ENCODE data around the gene EIPR1. TPM values are rescaled to one million over a fixed set of nuclear protein-coding genes. Genes with fewer than 3 reads are reported as not detected.

The EIPR1 gene
- total and polyA plus RNA-seq, 10 of the 15 experiments (the other 5 are each of a cell fraction or from before 2014, with no cell fraction given) = 23.6 to 61.2 (median 42.2) TPM

- TF ChIP-seq BCLAF1 (IDR thresholded peaks at IDR 0.05) (no peak), MTA2 (IDR thresholded peaks at IDR 0.05; ENCODE audit: low read depth) (no peak), CHD1 (IDR thresholded peaks at IDR 0.05; ENCODE audit: low read depth, low read length) (no peak)
Observed at GRCh38 chr2:3149441-3150217, 228.0 kb downstream of the EIPR1 start (continued).

GRCh38 chr2:3148716-3149115, 228.9 kb downstream of the EIPR1 start:
- Histone ChIP-seq H3K4me1 (ENCODE audit: control insufficient read depth, insufficient read depth, low read length) (peaks cover 10% of the 10 kb centered on the region), H2AFZ (ENCODE audit: control insufficient read depth, low read depth, low read length) (no peak overlapping the region), H3K9ac (ENCODE audit: control insufficient read depth, insufficient read depth, low read length) (no peak overlapping the region), H3K27ac (ENCODE audit: control insufficient read depth, insufficient read depth) (no peak overlapping the region), H3K36me3 (ENCODE audit: control insufficient read depth in 2 of 2, insufficient read depth in 2 of 2, low read length in 1 of 2) (no peaks in the 10 kb centered on the region; a peak in 1 of 4 replicates), H3K9me3 (replicated peaks; ENCODE audit: control insufficient read depth, insufficient read depth, low read length) (no peaks in the 10 kb centered on the region; the same call in 2 of the 3 replicates), H3K79me2 (ENCODE audit: control insufficient read depth, insufficient read depth, low read length) (no peaks in the 10 kb centered on the region), H3K27me3 (replicated peaks in 1 of 2; ENCODE audit: control insufficient read depth in 2 of 2, insufficient read depth in 2 of 2, low read length in 1 of 2) (no peaks in the 10 kb centered on the region), H3K4me3 (no peak overlapping the region), H3K4me2 (ENCODE audit: control insufficient read depth, insufficient read depth) (no peak overlapping the region), H4K20me1 (ENCODE audit: control insufficient read depth, insufficient read depth) (no peaks in the 10 kb centered on the region)
- ChIA-PET SMC1A (ENCODE audit: uncharacterized antibody, unreplicated experiment) (no interaction called here), RAD21 (ENCODE audit: unreplicated experiment) (no interaction called here), POLR2A (no interaction called here), CTCF (no interaction called here)
- FAIRE-seq (no peak), DNase-seq (ENCODE audit: low read depth, low spot score) (no peak), ATAC-seq (no peak)
- TF ChIP-seq SREBF2 (IDR thresholded peaks at IDR 0.05; ENCODE audit: low read length) = no peak
- no peak for TF ChIP-seq BCL3 (IDR thresholded peaks at IDR 0.05; ENCODE audit: borderline replicate concordance, insufficient read depth, low read depth, low read length, poor library complexity, severe bottlenecking)
- TF ChIP-seq PKNOX1 (IDR thresholded peaks at IDR 0.05) = no peak
- no peak for TF ChIP-seq FOS (IDR thresholded peaks at IDR 0.05; ENCODE audit: borderline replicate concordance, extremely low read depth, insufficient read length)
- TF ChIP-seq ASH2L (IDR thresholded peaks at IDR 0.05; ENCODE audit: borderline replicate concordance, low read depth) = no peak
- no peak for TF ChIP-seq POLR2AphosphoS2 (IDR thresholded peaks at IDR 0.05; ENCODE audit: low read depth, low read length)
- TF ChIP-seq BHLHE40 (IDR thresholded peaks at IDR 0.05; ENCODE audit: borderline replicate concordance in 1 of 2, low read depth in 2 of 2, low read length in 1 of 2) = no peak
- TF ChIP-seq NBN (IDR thresholded peaks at IDR 0.05) = no peak
- no peak for TF ChIP-seq NR2C2 (IDR thresholded peaks at IDR 0.05; ENCODE audit: borderline replicate concordance, control insufficient read depth, insufficient read length, low read depth)
- in situ Hi-C loops (cut with MboI) = no loop called here
- 70% methylated on average over 17 of the region's 17 CpGs for WGBS (ENCODE audit: insufficient coverage, insufficient replicate concordance, low lambda C conversion rate, missing lambda C conversion rate)
- intact Hi-C loops (cut with micrococcal nuclease; ENCODE audit: unreplicated experiment) = no loop called here
- BruUV-seq (replicated peaks) = no TSS peak
